K562 (cell line): ENCODE data around the gene SPEM2. TPM values are rescaled to one million over a fixed set of nuclear protein-coding genes. Genes with fewer than 3 reads are reported as not detected.

ENCODE experiments used
- ADNP ChIP-seq: fragments of 200-800 bp; sonication (Bioruptor generic); IDR thresholded peaks from 2 replicates; pipeline ENCODE4 v1.6.1; 2016; ENCODE audit warnings: missing genetic modification characterization, missing compliant biosample characterization
- AFF4 ChIP-seq: sonication (generic); formaldehyde crosslinking; IDR thresholded peaks from 2 replicates; pipeline ENCODE4 v1.8.0; 2023; ENCODE audit warnings: mild to moderate bottlenecking, missing genetic modification reagents
- CXXC5 ChIP-seq: fragments of 250-450 bp; sonication (Bioruptor Pico); IDR thresholded peaks from 2 replicates; pipeline ENCODE4 v1.8.0; 2022; ENCODE audit warnings: inconsistent platforms, mild to moderate bottlenecking, moderate library complexity
- HCFC1 ChIP-seq: IDR thresholded peaks from 2 replicates; pipeline ENCODE4 v1.6.1; 2012; ENCODE audit warnings: low read depth, low read length, improper control_type of control experiment
- HMGN3 ChIP-seq: IDR thresholded peaks from 2 replicates; pipeline ENCODE4 v1.6.1; 2011; ENCODE audit warnings: borderline replicate concordance, low read depth, mild to moderate bottlenecking, mixed read lengths, low read length; ENCODE audit not compliant: insufficient read length; ENCODE audit errors: extremely low read depth
- HNRNPL ChIP-seq: fragments of 200-400 bp; formaldehyde crosslinking; IDR thresholded peaks from 2 replicates; pipeline ENCODE4 v1.6.1; 2017; ENCODE audit warnings: low read depth, mild to moderate bottlenecking, low read length
- NFYB ChIP-seq: IDR thresholded peaks from 2 replicates; pipeline ENCODE4 v1.6.1; 2011; ENCODE audit warnings: mild to moderate bottlenecking, moderate library complexity; ENCODE audit not compliant: insufficient read length; ENCODE audit errors: extremely low read depth
- PHB2 ChIP-seq: fragments of 450-650 bp; IDR thresholded peaks from 2 replicates; pipeline ENCODE4 v1.6.1; 2017; ENCODE audit warnings: low read depth
- POLR2B ChIP-seq: fragments of 450-650 bp; IDR thresholded peaks from 2 replicates; pipeline ENCODE4 v1.6.1; 2018; ENCODE audit warnings: low read depth; ENCODE audit not compliant: partially characterized antibody
- RBFOX2 ChIP-seq: fragments of 200-400 bp; formaldehyde crosslinking; IDR thresholded peaks from 2 replicates; pipeline ENCODE4 v1.6.1; 2017; ENCODE audit warnings: low read depth, mild to moderate bottlenecking, low read length, moderate library complexity
- SAP30 ChIP-seq: fragments of 200-600 bp; sonication (generic); IDR thresholded peaks from 2 replicates; pipeline ENCODE4 v1.6.1; 2012; ENCODE audit warnings: borderline replicate concordance, low read depth, mild to moderate bottlenecking, moderate library complexity, low read length, control low read depth, inconsistent platforms; ENCODE audit not compliant: insufficient read depth, poor library complexity, severe bottlenecking
- SLC30A9 ChIP-seq: fragments of 250-450 bp; sonication (Bioruptor Pico); IDR thresholded peaks from 2 replicates; pipeline ENCODE4 v1.8.0; 2022; ENCODE audit warnings: mild to moderate bottlenecking, moderate library complexity
- TAF1 ChIP-seq: IDR thresholded peaks from 2 replicates; pipeline ENCODE4 v1.6.1; 2011; ENCODE audit warnings: mild to moderate bottlenecking, low read length, moderate library complexity; ENCODE audit not compliant: insufficient read depth, control insufficient read depth, severe bottlenecking; ENCODE audit errors: extremely low read depth
- TFAP4 ChIP-seq: sonication (generic); formaldehyde crosslinking; IDR thresholded peaks from 2 replicates; pipeline ENCODE4 v1.8.0; 2022; ENCODE audit warnings: missing genetic modification reagents, mild to moderate bottlenecking, moderate library complexity, borderline replicate concordance
- XRCC3 ChIP-seq: fragments of 450-650 bp; IDR thresholded peaks from 2 replicates; pipeline ENCODE4 v1.6.1; 2017; ENCODE audit warnings: mild to moderate bottlenecking, moderate library complexity
- YY1 ChIP-seq, 3 experiments: IDR thresholded peaks; 2 replicates each; pipeline ENCODE4 v1.6.1; 2011; ENCODE audit warnings: low read length in 2 of 3, mild to moderate bottlenecking in 2 of 3, moderate library complexity in 2 of 3, borderline replicate concordance in 1 of 3, control low read depth in 1 of 3, low read depth in 1 of 3; ENCODE audit not compliant: insufficient read depth in 3 of 3, insufficient replicate concordance in 2 of 3, control insufficient read depth in 1 of 3, insufficient read length in 1 of 3; ENCODE audit errors: extremely low read depth in 1 of 3
- ZNF316 ChIP-seq: fragments of 450-650 bp; IDR thresholded peaks from 2 replicates; pipeline ENCODE4 v1.6.1; 2016
- ZNF398 ChIP-seq: fragments of 250-450 bp; sonication (Bioruptor Pico); IDR thresholded peaks from 2 replicates; pipeline ENCODE4 v1.8.0; 2021; ENCODE audit warnings: moderate library complexity, mild to moderate bottlenecking, inconsistent platforms
- ZNF75A ChIP-seq: fragments of 450-650 bp; formaldehyde crosslinking; IDR thresholded peaks from 2 replicates; pipeline ENCODE4 v1.4.0; 2020; ENCODE audit warnings: mild to moderate bottlenecking
- polyA plus RNA-seq, 8 experiments: library from polyadenylated mRNA; depleted of rRNA in 4 of 8; stranded (reverse) in 5 of 8; unstranded in 3 of 8; fragments of >200 nt; fragmentation: Nextera tagmentation in 2 of 8; fragmentation: Illumina TruSeq in 1 of 8; extraction: Ambion mirVana in 2 of 8; extraction: Trizol in 1 of 8; gene quantifications; 2 replicates each; pipeline versions ENCODE4 v1.2.1 to v1.2.3, GENCODE V29; 2011 to 2014; ENCODE audit warnings: inconsistent platforms in 1 of 8, missing spikeins in 1 of 8
- total RNA-seq, 7 experiments: library from RNA; depleted of rRNA in 6 of 7; stranded (reverse); fragments of >200 nt in 6 of 7; fragmentation: Illumina TruSeq in 2 of 7; extraction: Trizol in 2 of 7; gene quantifications; 2 replicates each; pipeline versions ENCODE4 v1.2.1 to v1.2.3, GENCODE V29; 2011 to 2021; ENCODE audit warnings: low replicate concordance in 1 of 7

SPEM2 gene
- total and polyA plus RNA-seq, 9 of the 15 experiments (the other 6 are each of a cell fraction or from before 2014, with no cell fraction given): not detected

GRCh38 chr17:7403977-7404736, 21.3 kb upstream of the SPEM2 start, which contains the start of gene TMEM256 (continued):
- peak in 2 of 3 experiments; percentile 65 to 89 for TF ChIP-seq YY1 (IDR thresholded peaks at IDR 0.05; ENCODE audit: borderline replicate concordance in 1 of 3, control insufficient read depth in 1 of 3, extremely low read depth in 1 of 3, insufficient read depth in 3 of 3, insufficient read length in 1 of 3, insufficient replicate concordance in 2 of 3, low read depth in 1 of 3, low read length in 2 of 3)
- TF ChIP-seq ZNF398 (CRISPR knock-in tag): no peak
- TF ChIP-seq ZNF316: no peak
- TF ChIP-seq SLC30A9: no peak
- no peak for TF ChIP-seq HNRNPL
- TF ChIP-seq TAF1: peak; percentile 70
- peak; percentile 94 for TF ChIP-seq RBFOX2
- no peak for TF ChIP-seq ZNF75A (CRISPR knock-in tag)
- TF ChIP-seq CXXC5 (CRISPR knock-in tag): peak; percentile 79
- no peak for TF ChIP-seq PHB2
- TF ChIP-seq AFF4 (CRISPR knock-in tag): peak; percentile 36; the same call in 1 of the 2 replicates
- TF ChIP-seq XRCC3: no peak
- TF ChIP-seq ADNP (tag): no peak
- TF ChIP-seq TFAP4 (CRISPR knock-in tag): peak; percentile 95
- TF ChIP-seq HMGN3: peak; percentile 52
- peak; percentile 27; the same call in 1 of the 2 replicates for TF ChIP-seq HCFC1
- peak; percentile 79 for TF ChIP-seq NFYB
- TF ChIP-seq SAP30: peak; percentile 48
- TF ChIP-seq POLR2B: peak; percentile 73
